NCI-H2029 treated with DMSO at 0.1 percent for 48 hours (cell line): ENCODE results near the gene SSX2IP.
"Not testable (repeated sequence)": the region's sequence is repeated elsewhere in the genome, so short reads cannot be mapped to it uniquely, and the experiment has no call there.

Experiments used
- DNase-seq: peaks from one replicate; lab custom pipeline; 2025; lab: John Stamatoyannopoulos, UW

The SSX2IP gene, protein sequence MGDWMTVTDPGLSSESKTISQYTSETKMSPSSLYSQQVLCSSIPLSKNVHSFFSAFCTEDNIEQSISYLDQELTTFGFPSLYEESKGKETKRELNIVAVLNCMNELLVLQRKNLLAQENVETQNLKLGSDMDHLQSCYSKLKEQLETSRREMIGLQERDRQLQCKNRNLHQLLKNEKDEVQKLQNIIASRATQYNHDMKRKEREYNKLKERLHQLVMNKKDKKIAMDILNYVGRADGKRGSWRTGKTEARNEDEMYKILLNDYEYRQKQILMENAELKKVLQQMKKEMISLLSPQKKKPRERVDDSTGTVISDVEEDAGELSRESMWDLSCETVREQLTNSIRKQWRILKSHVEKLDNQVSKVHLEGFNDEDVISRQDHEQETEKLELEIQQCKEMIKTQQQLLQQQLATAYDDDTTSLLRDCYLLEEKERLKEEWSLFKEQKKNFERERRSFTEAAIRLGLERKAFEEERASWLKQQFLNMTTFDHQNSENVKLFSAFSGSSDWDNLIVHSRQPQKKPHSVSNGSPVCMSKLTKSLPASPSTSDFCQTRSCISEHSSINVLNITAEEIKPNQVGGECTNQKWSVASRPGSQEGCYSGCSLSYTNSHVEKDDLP

GRCh38 chr1:84690397-84691121 is at the start of gene SSX2IP:
TSS of gene SSX2IP (minus strand) at chr1:84690461. CDS start at chr1:84671219, 19,242 bp downstream.
- peak; percentile 92 for DNase-seq

DNA sequence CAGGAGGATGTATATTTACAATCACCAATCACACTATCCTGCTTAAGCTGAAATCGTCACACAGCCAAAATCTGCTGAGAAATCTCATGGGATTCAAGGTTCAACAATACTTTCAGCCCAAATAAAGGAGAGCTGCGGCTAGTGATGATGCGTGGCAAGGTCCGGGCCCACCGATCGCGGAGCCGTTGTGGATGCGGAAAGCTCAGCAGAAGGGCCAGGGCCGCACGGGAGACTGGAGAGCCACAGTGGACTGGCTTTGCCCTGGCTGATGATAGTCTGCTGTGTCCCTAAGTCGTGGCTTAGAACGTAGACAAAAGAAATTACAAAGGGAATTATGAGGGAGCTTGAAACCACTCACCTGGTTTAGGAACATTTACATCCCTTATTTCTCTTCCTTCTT is 48.0 kb upstream of the SSX2IP start:
- no peak for DNase-seq

DNA sequence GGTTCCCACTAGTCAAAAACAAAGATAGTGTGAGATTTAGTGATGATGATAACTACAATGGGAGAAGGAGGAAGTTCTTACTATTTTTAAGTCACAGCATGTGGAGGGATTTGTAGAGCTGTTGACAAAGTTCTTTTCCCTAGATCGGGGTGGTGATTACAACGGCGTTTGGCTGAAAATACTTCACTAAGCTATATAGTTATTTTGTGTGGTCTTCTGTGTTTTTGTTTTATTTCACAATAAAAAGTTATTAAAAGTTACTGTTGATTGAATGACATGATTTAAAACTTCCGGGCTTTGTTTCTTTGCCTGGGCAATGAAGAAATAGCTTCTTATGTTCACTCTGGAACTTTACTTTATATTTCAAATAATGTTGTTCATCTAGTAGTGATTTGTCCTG is 47.3 kb upstream of the SSX2IP start:
- DNase-seq: no peak

- DNase-seq: no peak
Observed at GRCh38 chr1:84736944-84737343, 46.7 kb upstream of the SSX2IP start.

DNA sequence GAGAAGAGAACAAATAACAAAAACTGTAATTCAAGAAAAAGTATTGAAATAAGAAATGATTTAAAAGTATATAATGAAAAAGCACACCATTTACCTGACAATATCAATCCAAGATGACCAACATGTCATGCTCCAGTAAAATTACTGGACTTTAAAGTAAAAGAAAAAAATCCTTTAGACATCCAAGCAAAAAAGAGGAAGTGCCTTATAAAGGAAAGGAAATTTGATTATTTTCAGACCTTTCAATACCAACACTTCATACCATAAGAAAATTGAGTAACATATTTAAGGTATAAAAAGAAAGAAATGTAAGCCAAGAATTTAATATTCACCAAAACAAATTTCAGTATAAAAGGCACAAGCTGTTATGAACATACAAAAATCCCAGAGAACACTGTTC is 46.2 kb upstream of the SSX2IP start:
- no peak for DNase-seq

DNA sequence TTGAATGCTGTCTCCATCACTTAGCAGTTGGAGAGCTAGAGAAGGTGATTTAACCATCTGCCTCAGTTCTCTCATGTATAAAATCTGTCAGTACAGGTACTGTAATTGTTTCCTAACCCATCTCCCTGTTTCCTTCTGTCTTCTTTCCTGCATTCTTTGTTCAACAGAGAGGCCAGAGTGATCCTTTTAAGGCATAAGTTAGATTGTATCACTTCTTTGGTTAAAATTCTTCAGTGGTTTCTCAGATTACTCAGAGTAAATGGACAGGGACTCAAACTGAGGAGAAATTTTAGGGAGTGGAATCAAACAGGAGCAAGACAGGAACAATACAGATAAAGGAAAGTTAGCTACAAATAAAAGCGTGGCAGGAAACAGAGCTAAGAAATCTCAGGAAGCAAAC is 45.2 kb upstream of the SSX2IP start:
- DNase-seq: no peak

- no peak for DNase-seq
Observed at GRCh38 chr1:84732520-84732919, 42.3 kb upstream of the SSX2IP start.

- no peak for DNase-seq
Observed at GRCh38 chr1:84731519-84731918, 41.3 kb upstream of the SSX2IP start.

DNA sequence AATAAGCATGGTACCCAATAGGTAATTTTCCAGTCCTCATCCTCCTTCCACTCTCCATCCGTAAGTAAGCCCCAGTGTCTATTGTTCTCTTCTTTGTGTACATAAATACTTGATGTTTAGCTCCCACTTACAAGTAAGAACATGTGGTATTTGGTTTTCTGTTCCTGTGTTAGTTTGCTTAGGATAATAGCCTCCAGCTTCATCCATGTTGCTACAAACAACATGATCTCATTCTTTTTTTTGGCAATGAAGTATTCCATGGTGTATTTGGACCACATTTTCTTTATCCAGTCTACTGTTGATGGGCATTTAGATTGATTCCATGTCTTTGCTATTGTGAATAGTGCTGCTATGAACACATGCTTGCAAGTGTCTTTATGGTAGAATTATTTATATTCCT is 37.5 kb upstream of the SSX2IP start:
- peak; percentile 54 for DNase-seq

DNA sequence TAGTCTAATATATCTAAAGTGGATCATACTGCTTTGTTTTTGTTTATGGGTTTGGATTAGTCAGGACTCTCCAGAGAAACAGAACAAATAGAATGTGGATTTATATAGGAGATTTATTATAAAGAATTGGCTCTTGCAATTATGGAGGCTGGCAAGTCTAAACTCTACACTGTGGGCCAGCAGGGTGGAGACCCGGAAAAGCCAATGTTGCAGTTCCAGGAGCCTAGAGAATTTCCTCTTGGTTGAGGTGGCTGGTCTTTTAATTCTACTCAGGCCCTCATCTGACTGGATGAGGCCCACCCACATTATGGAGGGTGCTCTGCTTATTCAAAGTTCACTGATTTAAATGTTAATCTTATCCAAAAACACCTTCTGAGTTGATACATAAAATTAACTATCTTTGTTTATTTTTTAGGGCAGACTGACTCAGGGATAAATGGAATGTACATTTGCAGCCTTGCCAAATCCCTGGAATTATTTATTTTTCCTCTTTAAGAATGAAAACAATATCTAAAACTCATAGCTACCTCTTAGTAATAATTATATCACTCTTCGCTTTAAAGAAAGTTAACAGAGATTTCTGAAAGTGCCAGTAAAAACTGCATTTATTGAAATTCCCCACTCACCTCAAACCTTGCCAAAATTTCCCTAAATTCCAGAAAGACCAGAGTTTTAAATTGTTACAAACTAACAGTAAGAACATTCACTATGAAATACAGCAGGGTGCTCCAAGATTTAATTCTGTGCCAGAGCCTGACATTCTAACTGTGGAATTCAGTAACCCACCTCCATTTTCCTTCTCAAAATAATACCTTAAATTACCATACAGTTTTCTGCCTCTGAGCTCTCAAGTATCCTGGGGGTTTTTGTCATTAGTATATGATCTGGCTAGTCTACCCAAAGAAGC is 36.6 kb upstream of the SSX2IP start:
- no peak for DNase-seq

- DNase-seq: no peak
Observed at GRCh38 chr1:84724128-84724860, 34.0 kb upstream of the SSX2IP start.

DNA sequence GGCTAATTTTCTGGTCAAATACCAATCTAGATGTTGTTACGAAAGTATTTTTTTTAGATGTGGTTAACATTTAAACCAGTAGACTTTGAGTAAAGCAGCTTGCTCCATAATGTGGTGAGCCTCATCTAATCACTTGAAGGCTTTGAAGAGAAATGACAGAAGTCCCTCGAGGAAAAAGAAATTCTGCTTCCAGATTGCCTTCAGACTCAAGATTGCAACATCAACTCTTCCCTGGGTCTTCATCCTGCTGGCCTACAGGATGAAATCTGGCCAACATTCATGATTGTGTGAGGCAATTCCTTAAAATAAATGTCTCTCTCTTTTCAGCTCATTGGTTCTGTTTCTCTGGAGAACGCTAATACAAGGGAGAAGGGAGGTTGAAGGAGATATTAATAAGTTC is 32.5 kb upstream of the SSX2IP start:
- no peak for DNase-seq

DNA sequence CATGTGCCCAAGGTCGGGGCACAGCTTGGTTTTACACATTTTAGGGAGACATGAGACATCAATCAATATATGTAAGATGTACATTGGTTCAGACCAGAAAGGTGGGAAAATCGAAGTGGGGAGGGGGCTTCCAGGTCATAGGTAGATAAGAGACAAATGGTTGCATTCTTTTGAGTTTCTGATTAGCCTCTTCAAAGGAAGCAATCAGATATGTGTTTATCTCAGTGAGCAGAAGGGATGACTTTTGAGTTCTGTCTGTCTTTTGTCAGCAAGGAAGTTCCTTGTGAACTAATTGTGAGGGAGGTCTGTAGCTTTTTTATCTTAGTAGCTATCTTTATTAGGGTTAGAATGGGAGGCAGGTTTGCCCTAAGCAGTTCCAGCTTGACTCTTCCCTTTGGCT is 31.6 kb upstream of the SSX2IP start:
- DNase-seq: not testable (repeated sequence)

- DNase-seq: no peak
Observed at GRCh38 chr1:84721152-84721551, 30.9 kb upstream of the SSX2IP start.

GRCh38 chr1:84720221-84720780 is 30.0 kb upstream of the SSX2IP start:
- DNase-seq: no peak

DNA sequence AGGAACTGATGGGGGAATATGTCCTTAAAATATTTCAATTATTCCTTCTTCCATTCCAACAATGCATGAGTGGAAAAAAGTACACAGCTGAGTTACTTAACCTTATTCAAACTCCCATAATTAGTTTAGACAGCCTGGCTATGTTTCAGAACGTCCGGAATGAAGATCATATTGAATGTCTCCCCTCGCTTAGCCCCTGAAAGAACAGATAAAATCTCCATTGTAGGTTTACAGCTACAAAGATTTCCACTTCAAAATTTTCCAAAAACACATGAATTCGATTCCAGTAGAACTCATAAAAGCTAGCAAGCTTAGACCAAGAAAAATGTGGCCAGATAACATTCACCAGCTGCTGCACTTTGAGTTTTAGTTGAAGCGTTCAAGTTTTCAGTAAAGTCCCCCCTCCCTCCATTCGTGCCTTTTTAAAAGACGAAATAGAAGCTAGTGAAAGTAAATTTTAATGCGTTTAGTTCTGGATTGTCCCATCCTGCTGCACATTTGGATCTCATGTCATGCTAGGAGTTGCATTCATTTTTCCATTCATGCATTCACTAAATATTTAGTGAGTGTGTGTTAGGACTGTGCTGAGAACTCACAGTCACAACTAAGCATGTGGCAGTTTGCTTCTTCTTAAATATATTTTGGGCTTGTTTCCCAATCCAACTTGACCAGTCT is 29.4 kb upstream of the SSX2IP start:
- DNase-seq: no peak

DNA sequence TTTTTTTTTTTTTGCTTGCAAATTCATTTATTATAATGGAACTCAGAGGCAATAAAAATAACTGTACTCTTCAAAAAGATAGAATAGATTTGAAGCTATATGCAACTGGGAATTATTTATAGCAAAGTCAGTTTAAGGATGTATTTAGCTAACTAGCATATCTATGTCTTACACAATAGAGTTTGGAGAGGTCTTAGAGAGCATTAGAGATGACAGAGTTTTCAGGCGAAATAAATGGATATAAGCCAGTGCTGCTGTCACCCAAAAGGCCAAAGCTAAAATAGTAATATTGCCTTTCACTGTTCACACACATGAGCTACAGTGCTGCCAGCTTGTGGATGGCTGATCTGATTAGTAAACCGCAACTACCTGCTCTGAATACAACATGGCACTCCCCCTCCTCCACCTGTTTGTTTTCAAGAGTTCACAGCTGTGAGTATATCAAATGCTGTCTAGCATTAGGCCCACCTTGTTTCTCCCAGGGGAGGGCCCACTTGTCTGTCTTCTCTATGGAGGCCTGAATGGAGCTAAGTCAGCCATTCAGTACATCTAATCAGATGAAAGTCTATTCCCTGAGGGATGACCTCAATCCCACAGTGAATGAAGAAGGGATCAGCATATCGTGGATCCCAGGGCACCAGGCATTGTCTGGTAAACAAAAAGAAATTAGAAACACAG is 25.2 kb upstream of the SSX2IP start:
- DNase-seq: no peak

GRCh38 chr1:84712276-84712874 is 22.1 kb upstream of the SSX2IP start:
- no peak for DNase-seq

- DNase-seq: no peak
Observed at GRCh38 chr1:84711869-84712268, 21.6 kb upstream of the SSX2IP start.
